H1 (cell line): Measurements from ENCODE around the gene BTBD3. TPM values are rescaled to one million over a fixed set of nuclear protein-coding genes. Genes with fewer than 3 reads are reported as not detected.

Experiments
- ASH2L ChIP-seq: fragments of 200-600, 300-600 bp; sonication (generic); IDR thresholded peaks from one replicate; pipeline ENCODE4 v1.7.1; 2017; ENCODE audit warnings: low read length
- ATF3 ChIP-seq: IDR thresholded peaks from 2 replicates; pipeline ENCODE4 v1.6.1; 2011; ENCODE audit warnings: low read depth, mild to moderate bottlenecking, low read length; ENCODE audit not compliant: insufficient read depth
- SP1 ChIP-seq: IDR thresholded peaks from 2 replicates; pipeline ENCODE4 v1.6.1; 2011; ENCODE audit warnings: low read depth, low read length
- TAF1 ChIP-seq: IDR thresholded peaks from 2 replicates; pipeline ENCODE4 v1.6.1; 2011; ENCODE audit warnings: mild to moderate bottlenecking, low read depth, low read length
- TAF7 ChIP-seq: optimal IDR thresholded peaks from 2 replicates; pipeline ENCODE3; 2011; ENCODE audit warnings: low read depth, mild to moderate bottlenecking, inconsistent platforms, low read length, moderate library complexity, borderline replicate concordance
- USF2 ChIP-seq: IDR thresholded peaks from 2 replicates; pipeline ENCODE4 v1.6.1; 2011; ENCODE audit warnings: low read length, improper control_type of control experiment
- ZNF274 ChIP-seq: IDR thresholded peaks from 2 replicates; pipeline ENCODE4 v1.7.0; 2012; ENCODE audit warnings: low read length, borderline replicate concordance; ENCODE audit errors: extremely low read depth
- polyA plus RNA-seq, 7 experiments: library from polyadenylated mRNA; depleted of rRNA in 3 of 7; stranded (reverse) in 5 of 7; unstranded in 2 of 7; fragments of >200 nt in 5 of 7; fragments of 200-250 nt in 2 of 7; gene quantifications; 1 replicate in 5 of 7; 2 replicates in 1 of 7; 4 replicates in 1 of 7; pipeline versions ENCODE4 v1.2.1 to v1.2.3, GENCODE V29; 2011 to 2013; ENCODE audit warnings: missing spikeins in 2 of 7, mixed read lengths in 2 of 7
- total RNA-seq: library from RNA; stranded (reverse); fragmentation: NEBNext Ultra II Directional; extraction: Animal tissue kit (Norgen Biotek cat#: 25700); gene quantifications from 2 replicates; pipeline ENCODE4 v1.2.1, GENCODE V29; 2021

BTBD3 gene
- total and polyA plus RNA-seq, 2 of the 8 experiments (the other 6 are each of a cell fraction or from before 2014, with no cell fraction given), result 36.7 to 45.5 TPM

GRCh38 chr20:11957911-11958310, 40.2 kb downstream of the BTBD3 start (continued):
- TF ChIP-seq USF2 (no peak), TAF7 (no peak), ZNF274 (no peak), ASH2L (no peak), ATF3 (no peak), TAF1 (no peak), SP1 (no peak)
